HG03280 (cell line): ENCODE results near the gene GARS1.
"Not testable (repeated sequence)": the region's sequence is repeated elsewhere in the genome, so short reads cannot be mapped to it uniquely, and the experiment has no call there.

Experiments used
- ATAC-seq: cut with Tn5 transposase; IDR thresholded peaks from one replicate; pipeline ENCODE4 v1.9.1; 2021; ENCODE audit warnings: mild to moderate bottlenecking, moderate library complexity; ENCODE audit not compliant: unreplicated experiment

The GARS1 gene

GRCh38 chr7:30594540-30595435, at the start of gene GARS1:
Gene GARS1 (plus strand): TSS chr7:30594878. CDS start chr7:30594922, 44 bp downstream.
- ATAC-seq = peak; percentile 94

- ATAC-seq = no peak
Observed at GRCh38 chr7:30545791-30546555, 48.7 kb upstream of the GARS1 start.

GRCh38 chr7:30546596-30546995, 48.1 kb upstream of the GARS1 start:
- no peak for ATAC-seq

GRCh38 chr7:30548845-30549244, 45.8 kb upstream of the GARS1 start:
- peak; percentile 66 for ATAC-seq

GRCh38 chr7:30549931-30550493, 44.7 kb upstream of the GARS1 start:
- no peak for ATAC-seq

- ATAC-seq = no peak
Observed at GRCh38 chr7:30552330-30552729, 42.3 kb upstream of the GARS1 start.

GRCh38 chr7:30553141-30553540, 41.5 kb upstream of the GARS1 start:
- ATAC-seq = no peak

GRCh38 chr7:30553546-30553945, 41.1 kb upstream of the GARS1 start:
- no peak for ATAC-seq

GRCh38 chr7:30555525-30555924, 39.2 kb upstream of the GARS1 start:
- no peak for ATAC-seq

- ATAC-seq = no peak
Observed at GRCh38 chr7:30556840-30557239, 37.8 kb upstream of the GARS1 start.

- ATAC-seq = no peak
Observed at GRCh38 chr7:30557245-30557644, 37.4 kb upstream of the GARS1 start.

- ATAC-seq = no peak
Observed at GRCh38 chr7:30559611-30560010, 35.1 kb upstream of the GARS1 start.

GRCh38 chr7:30561389-30561788, 33.3 kb upstream of the GARS1 start:
- no peak for ATAC-seq

- no peak for ATAC-seq
Observed at GRCh38 chr7:30562498-30562897, 32.2 kb upstream of the GARS1 start.

GRCh38 chr7:30562909-30563308, 31.8 kb upstream of the GARS1 start:
- no peak for ATAC-seq

GRCh38 chr7:30563326-30563942, 31.2 kb upstream of the GARS1 start:
- no peak for ATAC-seq

GRCh38 chr7:30564243-30564892, 30.3 kb upstream of the GARS1 start:
- peak; percentile 95 for ATAC-seq

- no peak for ATAC-seq
Observed at GRCh38 chr7:30566596-30566995, 28.1 kb upstream of the GARS1 start.

GRCh38 chr7:30567081-30567480, 27.6 kb upstream of the GARS1 start:
- ATAC-seq = no peak

GRCh38 chr7:30570238-30570637, 24.4 kb upstream of the GARS1 start:
- ATAC-seq = not testable (repeated sequence)
